Limb (tissue), 2 donors: ENCODE measurements around the gene PMEPA1.
A peak's percentile ranks its signal among the peaks of the same experiment; 100 is the strongest.

Source experiments
- DNase-seq, 2 donors: peaks; one replicate each; pipeline ENCODE4 v3.0.0-alpha.2; 2016; ENCODE audit errors: extremely low spot score in 2 of 2

The PMEPA1 gene

DNA sequence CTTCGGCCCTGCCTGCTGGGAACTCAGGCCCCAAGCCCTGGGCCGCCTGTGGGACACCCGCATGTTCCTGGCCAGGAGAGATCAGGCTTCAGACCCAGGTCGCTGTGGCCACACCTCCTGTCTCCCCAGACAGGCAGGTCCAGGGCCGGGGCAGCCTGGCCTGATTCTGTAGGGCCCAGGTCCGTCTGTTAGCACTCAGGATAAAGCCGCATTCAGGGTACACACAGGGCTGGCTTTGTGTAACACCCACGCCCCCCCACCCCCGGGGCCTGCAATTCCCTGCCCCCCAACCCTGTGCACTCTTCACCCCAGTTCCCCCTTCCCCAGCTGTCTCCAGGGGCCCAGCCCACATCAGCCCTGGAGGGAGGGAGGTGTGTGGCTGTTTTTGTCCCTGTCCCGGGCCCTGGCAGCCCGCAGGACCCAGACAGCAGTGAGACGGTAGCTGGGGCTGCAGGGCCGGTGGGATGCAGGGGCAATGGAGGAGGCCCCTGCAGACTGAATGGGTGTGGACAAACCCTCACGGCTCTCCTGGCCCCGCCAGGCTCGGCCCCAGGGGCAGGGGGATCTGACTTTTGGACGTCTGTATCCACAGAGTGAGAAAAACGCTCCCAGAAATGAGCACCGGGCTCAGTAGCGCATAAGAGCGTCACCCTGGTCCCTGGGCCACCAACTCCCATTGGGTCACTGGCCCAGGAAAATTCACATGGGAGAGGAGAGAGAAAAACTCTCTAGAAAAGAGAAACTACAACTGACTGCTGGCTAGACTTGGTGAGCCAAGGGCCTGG lies 47.2 kb downstream of the PMEPA1 start:
- peak in 1 of 2 donors; percentile 60 for DNase-seq

DNA sequence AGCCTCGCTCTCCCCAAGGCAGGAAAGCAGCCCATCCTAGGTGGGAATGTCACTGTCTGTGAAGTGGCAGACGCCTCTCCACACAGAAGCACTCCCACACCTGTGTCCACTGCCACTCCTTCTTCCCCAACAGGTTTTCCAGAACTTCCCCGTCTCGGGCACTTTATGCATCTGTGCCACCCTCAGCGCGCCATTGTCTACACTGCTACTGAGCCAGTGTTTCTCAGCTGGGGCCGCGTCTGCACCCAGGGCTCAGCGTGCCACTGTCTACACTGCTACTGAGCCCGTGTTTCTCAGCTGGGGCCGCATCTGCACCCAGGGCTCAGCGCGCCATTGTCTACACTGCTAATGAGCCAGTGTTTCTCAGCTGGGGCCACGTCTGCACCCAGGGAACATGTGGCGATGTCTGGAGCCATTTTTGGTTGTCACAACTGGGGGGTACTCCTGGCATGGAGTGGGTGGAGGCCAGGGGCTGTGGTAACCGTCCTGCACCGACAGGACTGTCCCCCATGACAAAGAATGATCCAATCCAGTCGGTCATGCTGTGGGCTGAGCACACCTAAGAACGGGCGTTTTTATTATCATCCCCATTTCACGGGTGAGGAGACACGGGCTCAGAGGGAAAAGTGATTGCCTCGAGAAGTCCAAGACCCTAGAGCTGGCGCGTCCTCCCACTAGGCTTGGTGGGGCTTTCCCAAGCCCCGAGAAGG lies 47.9 kb downstream of the PMEPA1 start:
- DNase-seq, result peak in 1 of 2 donors; percentile 23

- peak in 1 of 2 donors; percentile 42 for DNase-seq
Measured at GRCh38 chr20:57660922-57661745, 48.7 kb downstream of the PMEPA1 start.

- DNase-seq, result no peak
Measured at GRCh38 chr20:57660181-57660921, 49.5 kb downstream of the PMEPA1 start.

DNA sequence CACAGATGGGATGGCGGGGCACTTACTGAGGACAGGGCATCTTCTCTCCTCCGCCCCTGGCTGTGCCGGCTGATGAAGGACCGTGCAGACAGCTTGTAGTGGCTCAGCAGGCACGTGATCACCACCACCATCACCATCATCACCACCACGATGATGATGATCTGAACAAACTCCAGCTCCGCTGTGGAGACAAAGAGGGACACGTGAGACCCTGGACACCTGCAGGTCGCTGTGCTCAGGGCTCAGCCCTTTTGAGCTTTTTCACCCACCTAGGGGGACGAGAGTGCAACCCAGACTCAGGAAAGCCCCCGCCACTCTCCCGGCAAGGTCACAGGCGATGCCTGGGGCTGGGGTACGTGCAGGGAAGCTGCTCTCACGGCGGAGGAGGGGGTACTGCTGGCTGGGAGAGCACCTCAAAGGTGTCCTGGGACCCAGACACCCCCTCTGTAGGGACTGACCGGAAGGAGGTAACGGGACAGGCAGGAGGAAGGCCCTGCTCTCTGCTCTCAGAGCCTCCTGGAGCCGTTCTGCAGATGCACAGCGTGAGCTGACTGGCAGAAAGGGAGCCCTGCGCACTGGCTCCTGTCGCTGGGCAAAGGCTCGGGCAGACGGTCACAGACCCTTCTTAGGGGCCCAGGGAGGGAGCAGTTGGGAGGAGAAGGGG lies 50.2 kb downstream of the PMEPA1 start:
- peak in 1 of 2 donors; percentile 24 for DNase-seq

DNA sequence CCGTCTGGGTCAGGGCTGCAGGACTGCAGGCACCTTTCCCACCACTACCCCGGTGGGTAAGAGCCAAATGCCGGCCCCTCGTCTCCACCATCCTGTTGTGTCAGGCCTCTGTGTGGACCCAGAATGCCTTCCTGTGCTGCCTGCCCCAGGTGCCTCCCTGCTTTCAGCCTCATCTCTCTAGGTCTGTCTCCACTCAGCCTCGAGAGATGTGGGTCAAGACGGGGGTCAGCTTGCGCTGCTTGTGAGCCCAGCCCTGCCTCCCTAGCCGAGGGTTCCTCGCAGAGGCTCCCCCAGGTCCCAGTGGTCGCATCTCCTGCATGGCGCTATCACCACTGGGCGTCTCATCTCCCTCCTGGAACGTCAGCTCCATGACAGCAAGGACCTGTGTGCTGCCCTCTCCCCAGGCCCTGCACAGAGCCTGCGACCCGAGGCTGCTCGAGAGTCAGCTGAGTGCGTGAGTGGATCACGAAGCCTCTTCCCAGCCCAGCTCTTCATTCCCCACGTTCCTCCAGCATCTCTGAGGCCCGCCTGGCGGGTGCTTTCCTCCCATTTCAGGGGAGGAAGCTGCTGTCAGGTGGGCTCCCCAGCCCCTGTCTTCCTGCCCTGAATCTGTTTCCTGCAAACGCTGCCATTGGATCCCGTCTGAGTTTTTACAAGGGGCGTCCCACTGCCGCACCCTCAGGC lies 50.8 kb downstream of the PMEPA1 start:
- DNase-seq, result peak in 1 of 2 donors; percentile 23

DNA sequence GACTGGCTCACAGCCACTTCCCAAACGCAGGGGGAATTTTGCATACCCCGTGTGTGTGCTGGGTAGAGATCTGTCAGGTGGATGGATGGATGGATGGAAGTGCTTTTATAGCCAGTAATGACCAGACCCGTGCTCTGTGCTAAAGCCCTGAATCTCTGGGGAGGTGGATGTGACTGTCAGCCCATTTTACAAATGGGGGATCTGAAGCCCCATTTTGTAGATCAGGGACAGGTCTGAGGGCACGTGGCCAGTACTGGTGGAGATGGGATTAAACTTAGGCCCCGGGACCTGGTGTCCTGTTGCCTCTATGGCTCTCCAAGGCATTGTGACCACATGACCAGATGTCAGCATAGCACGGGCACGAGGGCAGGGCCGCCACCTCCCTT lies 51.4 kb downstream of the PMEPA1 start:
- DNase-seq, result no peak

GRCh38 chr20:57657535-57658446 lies 52.0 kb downstream of the PMEPA1 start:
- peak in 1 of 2 donors; percentile 27 for DNase-seq

DNA sequence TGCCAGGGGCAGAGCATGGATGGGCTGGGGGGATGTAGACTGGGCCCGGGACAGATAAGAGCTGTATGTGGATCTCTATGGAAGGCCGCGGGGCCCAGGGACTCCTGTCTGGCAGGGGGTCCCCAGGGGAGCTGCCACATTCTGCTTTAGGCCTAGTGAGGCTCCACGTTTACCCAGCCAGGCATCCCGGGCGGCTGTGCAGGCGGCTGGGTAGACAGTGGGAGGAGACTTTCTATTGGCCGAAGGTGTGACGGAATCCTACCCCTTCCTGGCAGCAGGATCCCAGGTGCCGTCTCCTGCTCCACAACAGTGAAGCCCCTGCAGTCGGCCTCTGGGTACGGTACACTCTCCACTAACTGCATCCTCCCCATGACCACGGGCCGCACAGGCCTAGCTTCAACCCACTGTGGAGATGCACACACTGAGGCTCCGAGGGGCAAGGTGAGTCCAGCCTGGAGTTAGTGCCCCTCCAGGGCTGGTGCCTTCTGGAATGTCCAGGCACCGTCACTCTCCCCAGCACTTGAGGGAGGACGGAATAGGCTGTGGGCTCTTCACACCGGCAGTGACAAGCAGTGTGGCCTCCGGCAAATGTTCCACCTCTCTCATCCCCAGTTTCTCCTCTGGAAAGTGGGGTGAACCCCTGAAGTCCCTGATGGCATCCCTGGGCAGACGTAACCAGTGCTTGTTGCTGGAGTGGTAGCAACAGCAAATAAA lies 52.8 kb downstream of the PMEPA1 start:
- DNase-seq, result peak in 1 of 2 donors; percentile 30

DNA sequence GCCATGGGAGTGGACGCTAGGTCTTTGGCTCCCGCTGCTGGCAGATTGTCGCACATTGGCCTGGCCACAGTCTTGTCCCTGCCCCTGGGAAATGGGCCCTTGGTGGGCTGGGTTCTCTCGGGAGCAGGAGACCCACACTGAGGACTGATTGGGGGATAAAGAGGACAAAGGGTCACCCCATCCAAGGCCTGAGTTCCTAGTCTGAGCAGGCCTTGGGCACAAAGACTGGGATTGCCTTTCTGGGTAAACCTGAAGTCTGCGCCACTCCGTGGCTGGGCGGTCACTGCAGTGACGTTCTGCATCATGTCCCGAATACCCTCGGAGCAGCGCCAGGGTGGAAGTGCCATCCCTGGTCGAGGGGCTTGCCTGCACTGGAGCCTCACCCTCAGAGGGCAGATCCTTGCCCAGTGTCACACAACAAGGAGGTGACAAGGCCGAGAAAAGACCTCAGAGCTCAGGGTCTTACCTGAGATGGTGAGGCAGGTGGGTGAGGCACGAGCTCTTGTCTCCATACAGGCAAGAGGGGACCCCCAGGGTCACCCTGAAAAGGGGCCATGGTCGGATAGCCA lies 53.5 kb downstream of the PMEPA1 start:
- DNase-seq, result peak in 1 of 2 donors; percentile 24

DNA sequence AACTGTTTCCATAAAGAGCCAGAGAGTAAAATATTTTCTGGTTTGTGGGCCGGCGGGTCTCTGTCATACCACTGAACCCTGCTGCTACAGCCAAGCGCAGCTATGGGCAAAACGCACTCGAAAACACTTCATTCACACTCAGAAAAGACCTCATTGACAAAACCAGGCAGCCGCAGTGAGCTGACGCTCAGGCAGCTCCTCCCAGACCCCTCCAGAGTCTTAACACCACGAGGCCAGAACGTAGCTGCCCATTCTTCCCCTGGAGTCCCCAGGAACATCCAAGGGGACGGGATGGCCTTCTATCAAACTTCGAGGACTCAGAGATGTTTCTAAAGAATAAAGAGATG lies 54.0 kb downstream of the PMEPA1 start:
- peak in 1 of 2 donors; percentile 20 for DNase-seq

DNA sequence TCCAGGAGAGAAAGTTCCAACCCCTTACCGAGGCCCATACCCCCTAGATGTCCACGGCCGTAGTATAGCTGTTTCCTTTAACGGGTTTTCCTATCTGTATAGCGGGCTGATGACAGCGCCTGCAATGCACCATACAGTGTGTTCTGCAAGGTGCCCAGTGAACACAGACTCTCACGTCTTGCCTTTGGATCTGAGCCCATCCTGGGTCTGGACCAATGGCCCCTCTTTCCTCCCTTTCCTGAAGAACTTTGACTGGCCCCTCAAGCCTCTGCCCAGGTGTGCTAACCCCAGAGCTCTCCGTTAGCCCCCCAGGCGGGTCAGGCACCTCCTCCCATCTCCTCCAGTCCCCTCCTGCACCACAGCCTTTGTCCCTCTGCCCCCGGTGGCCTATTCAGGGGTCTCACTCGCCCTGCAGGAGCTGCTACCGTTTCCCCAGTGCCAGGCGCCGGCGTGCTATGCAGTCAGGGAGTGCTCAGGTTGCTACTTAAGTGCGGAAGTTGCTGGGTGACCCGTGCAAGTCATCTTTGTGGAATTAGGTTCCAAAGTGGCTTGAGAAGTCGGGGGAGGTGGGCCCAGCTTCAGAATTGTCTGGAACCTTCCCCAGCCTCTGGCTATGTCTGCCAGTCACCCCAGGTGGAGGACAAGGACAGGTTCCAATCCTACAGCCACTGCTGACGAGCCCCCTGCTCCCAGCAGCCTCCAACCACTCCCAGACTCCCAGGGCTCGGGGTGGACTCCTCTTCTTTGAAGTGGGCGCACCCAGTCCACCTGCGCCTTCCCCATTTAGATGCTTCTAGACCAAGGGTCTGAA lies 54.6 kb downstream of the PMEPA1 start:
- DNase-seq, result peak in 1 of 2 donors; percentile 28

DNA sequence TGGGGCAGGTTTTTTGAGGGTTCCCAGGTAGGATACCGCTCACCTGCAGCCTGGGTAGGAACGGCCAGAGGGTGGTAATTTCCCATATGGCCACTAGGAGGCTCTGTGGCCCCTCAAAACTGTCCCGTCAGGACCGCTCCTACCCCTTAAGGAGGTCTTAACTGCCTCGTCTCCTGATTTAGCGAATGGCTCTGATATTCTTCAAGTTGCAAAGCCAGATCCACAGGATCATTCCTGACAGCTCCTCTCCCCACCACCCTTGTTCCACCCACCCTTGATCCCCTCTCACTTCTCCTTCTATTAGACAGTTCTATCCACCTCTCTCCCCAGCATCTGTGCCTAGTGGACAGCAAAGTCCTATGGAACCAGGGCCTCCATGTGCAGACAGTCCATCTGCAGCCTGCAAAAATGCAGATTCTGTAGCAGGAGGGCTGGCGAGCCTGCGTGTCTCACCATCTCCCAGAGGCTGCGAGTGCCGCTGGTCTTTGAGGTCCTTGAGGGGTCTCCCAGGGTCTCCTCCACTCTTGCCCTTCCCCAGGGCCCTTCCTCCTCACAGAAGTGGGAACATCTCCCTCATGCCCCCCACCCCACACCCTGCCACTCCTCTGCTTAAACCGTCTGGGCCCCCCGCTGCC lies 55.3 kb downstream of the PMEPA1 start:
- DNase-seq, result peak; percentile 72 to 78

DNA sequence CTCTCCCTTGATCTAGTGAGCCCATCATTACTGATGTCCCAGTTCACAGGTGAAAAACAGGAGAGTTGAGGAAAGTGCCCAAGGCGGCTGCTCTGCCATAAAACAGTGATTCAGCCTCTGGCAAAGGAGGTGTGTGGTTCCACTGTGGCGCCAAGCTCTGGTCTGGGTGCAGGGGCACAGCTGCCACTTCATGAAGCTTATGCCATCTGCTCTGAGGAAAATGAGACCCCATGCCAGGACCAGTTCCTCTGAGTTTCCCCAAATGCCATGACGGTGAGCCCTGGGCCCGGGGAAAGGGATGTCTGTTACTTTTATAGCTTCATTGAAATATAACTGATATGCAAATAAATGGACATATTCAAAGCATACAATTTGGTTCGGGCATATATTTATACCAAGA lies 55.9 kb downstream of the PMEPA1 start:
- no peak for DNase-seq

DNA sequence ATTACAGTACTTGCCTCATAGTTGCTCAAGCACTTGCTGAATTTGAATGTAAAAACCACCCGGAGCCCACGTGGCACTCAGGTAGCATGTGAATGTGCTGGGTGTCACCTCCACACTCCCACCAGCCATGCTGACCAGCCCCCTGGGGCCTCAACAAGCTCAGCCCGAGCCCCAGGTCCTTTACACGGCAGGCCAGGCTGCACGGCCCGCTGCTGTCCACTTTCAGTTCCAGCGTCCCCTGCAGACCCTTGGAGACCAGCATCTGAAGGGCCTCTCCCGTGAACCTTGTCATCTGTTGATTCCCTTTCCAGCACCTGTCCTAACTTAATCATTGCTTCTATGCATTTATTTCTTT lies 56.3 kb downstream of the PMEPA1 start:
- peak in 1 of 2 donors; percentile 23 for DNase-seq

DNA sequence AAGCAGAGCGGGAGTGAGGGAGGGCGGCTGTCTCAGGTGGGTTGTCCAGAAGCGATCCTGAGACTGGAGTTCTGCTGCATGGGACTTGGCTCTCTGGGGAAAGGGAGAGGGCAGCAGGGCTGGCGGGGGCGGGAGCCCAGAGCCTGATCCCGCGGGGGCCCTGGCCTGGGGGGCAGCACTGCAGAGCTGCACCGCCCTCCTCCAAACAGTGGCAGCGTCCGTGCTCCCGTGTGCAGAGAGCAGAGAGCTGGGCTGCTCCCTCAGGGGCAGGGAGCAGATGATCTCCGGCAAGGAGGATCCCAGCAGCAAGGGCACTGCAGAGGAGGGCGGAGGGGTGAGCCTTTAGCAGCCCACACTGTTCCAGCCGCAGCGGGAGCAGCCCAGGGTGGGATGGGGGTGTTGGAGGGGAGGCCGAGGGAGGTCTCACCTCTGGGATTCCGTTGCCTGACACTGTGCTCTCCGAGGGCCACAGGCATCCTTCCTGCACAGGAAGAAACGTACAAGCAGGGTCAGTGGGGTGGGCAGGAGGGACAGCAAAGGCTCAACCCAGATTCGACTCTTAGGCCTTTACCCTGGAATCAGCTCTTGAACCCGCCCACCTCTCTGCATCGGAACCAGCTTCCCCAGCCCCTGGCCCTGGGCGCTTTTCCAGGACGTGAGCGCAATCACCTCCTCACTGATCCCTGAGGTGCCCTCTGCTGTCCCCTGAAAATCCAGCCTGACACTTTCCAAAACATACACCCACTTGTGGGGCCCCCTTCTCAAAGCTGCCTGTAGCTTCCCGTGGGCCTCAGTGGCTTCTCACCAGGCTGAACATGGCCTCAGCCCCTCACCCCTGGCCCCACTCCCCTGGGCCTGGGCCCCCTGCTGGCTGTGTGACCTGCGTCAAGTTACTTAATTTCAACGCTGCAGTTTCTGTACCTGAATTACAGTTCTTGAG lies 56.9 kb downstream of the PMEPA1 start:
- peak in 1 of 2 donors; percentile 26 for DNase-seq
